CD14-positive monocyte (primary cell): ENCODE results near the gene ACSM2B. TPM values are rescaled to one million over a fixed set of nuclear protein-coding genes. Genes with fewer than 3 reads are reported as not detected.

Source experiments
- DNase-seq, 3 donors: peaks; one replicate each; pipeline ENCODE4 v3.0.0-alpha.2; 2011 to 2022
- H2AFZ ChIP-seq: 2 replicates; pipeline ENCODE4 v1.6.0; 2012; ENCODE audit warnings: mild to moderate bottlenecking, low read depth, low read length, inconsistent platforms; ENCODE audit not compliant: insufficient read depth, poor library complexity, severe bottlenecking
- H3K27ac ChIP-seq, 2 donors: 1 replicate in 1 of 2; 2 replicates in 1 of 2; pipeline ENCODE4 v1.5.1; 2012 to 2013; ENCODE audit warnings: low read length in 2 of 2, control low read depth in 1 of 2, inconsistent platforms in 1 of 2, low read depth in 1 of 2, mild to moderate bottlenecking in 1 of 2
- H3K27me3 ChIP-seq, 2 donors: one replicate each; pipeline versions ENCODE4 v1.6.0 to v1.6.1; 2011 to 2013; ENCODE audit warnings: low read length in 2 of 2; ENCODE audit not compliant: control insufficient read depth in 2 of 2, insufficient read depth in 2 of 2
- H3K36me3 ChIP-seq, 2 donors: replicated peaks in 1 of 2; 1 replicate in 1 of 2; 2 replicates in 1 of 2; pipeline versions ENCODE4 v1.5.1 to v1.6.1; 2012 to 2013; ENCODE audit warnings: low read length in 2 of 2, control low read depth in 1 of 2, inconsistent platforms in 1 of 2, mild to moderate bottlenecking in 1 of 2; ENCODE audit not compliant: insufficient read depth in 2 of 2, control insufficient read depth in 1 of 2
- H3K4me1 ChIP-seq, 2 donors: 1 replicate in 1 of 2; 2 replicates in 1 of 2; pipeline versions ENCODE4 v1.5.1 to v1.6.1; 2012 to 2013; ENCODE audit warnings: low read length in 2 of 2, control low read depth in 1 of 2, inconsistent platforms in 1 of 2, mild to moderate bottlenecking in 1 of 2, moderate library complexity in 1 of 2; ENCODE audit not compliant: insufficient read depth in 2 of 2, control insufficient read depth in 1 of 2
- H3K4me2 ChIP-seq: replicated peaks from 2 replicates; pipeline ENCODE3; 2012; ENCODE audit warnings: low read length, moderate library complexity, mild to moderate bottlenecking; ENCODE audit not compliant: poor library complexity, severe bottlenecking; ENCODE audit errors: extremely low read depth
- H3K4me3 ChIP-seq, 3 experiments: fragments of 200-600 bp in 1 of 3; sonication (generic) in 1 of 3; replicated peaks in 1 of 3; 1 replicate in 2 of 3; 2 replicates in 1 of 3; pipeline ENCODE4 v1.5.1; 2011 to 2013; ENCODE audit warnings: low read length in 3 of 3, mild to moderate bottlenecking in 3 of 3, control low read depth in 2 of 3, low read depth in 2 of 3, inconsistent platforms in 1 of 3, moderate library complexity in 1 of 3
- H3K79me2 ChIP-seq: 2 replicates; pipeline ENCODE4 v1.6.0; 2012; ENCODE audit warnings: mild to moderate bottlenecking, control low read depth, inconsistent platforms, low read length, moderate library complexity; ENCODE audit not compliant: insufficient read depth
- H3K9ac ChIP-seq: 2 replicates; pipeline ENCODE4 v1.6.0; 2017; ENCODE audit warnings: low read length, mild to moderate bottlenecking; ENCODE audit not compliant: insufficient read depth, poor library complexity, severe bottlenecking
- H3K9me3 ChIP-seq, 2 donors: replicated peaks in 1 of 2; 1 replicate in 1 of 2; 2 replicates in 1 of 2; pipeline versions ENCODE4 v1.5.1 to v1.6.1; 2012 to 2013; ENCODE audit warnings: low read length in 2 of 2, control low read depth in 1 of 2; ENCODE audit not compliant: control insufficient read depth in 1 of 2, insufficient read depth in 1 of 2
- H4K20me1 ChIP-seq: 2 replicates; pipeline ENCODE4 v1.6.0; 2012; ENCODE audit warnings: mild to moderate bottlenecking, low read length, control low read depth, moderate library complexity; ENCODE audit not compliant: insufficient read depth
- H3K27ac Mint-ChIP-seq, 7 donors: one replicate each; pipeline ENCODE4 v1.8.0; 2020; ENCODE audit warnings: mild to moderate bottlenecking in 7 of 7, mixed read lengths in 7 of 7, moderate library complexity in 6 of 7, inconsistent platforms in 2 of 7
- H3K27me3 Mint-ChIP-seq, 3 donors: one replicate each; pipeline ENCODE4 v1.8.0; 2021 to 2022; ENCODE audit warnings: low read depth in 3 of 3, mild to moderate bottlenecking in 3 of 3, mixed read lengths in 3 of 3, moderate library complexity in 3 of 3, inconsistent platforms in 1 of 3
- H3K36me3 Mint-ChIP-seq, 2 donors: one replicate each; pipeline ENCODE4 v1.8.0; 2020; ENCODE audit warnings: mixed read lengths in 2 of 2, inconsistent platforms in 1 of 2, mild to moderate bottlenecking in 1 of 2
- H3K4me1 Mint-ChIP-seq: one replicate; pipeline ENCODE4 v1.8.0; 2020; ENCODE audit warnings: mild to moderate bottlenecking, mixed read lengths
- H3K4me3 Mint-ChIP-seq, 2 donors: one replicate each; pipeline ENCODE4 v1.8.0; 2020; ENCODE audit warnings: mild to moderate bottlenecking in 2 of 2, mixed read lengths in 2 of 2, moderate library complexity in 1 of 2
- H3K9me3 Mint-ChIP-seq, 7 donors: one replicate each; pipeline ENCODE4 v1.8.0; 2020 to 2022; ENCODE audit warnings: mixed read lengths in 7 of 7, mild to moderate bottlenecking in 6 of 7, moderate library complexity in 6 of 7, inconsistent platforms in 2 of 7
- CTCF ChIP-seq: fragments of 200-600 bp; IDR thresholded peaks from one replicate; pipeline ENCODE4 v1.8.0; 2022; ENCODE audit warnings: antibody characterized with exemption, mild to moderate bottlenecking
- WGBS: methylation state at CpG from one replicate; pipeline ENCODE4 v1.1.5; 2013; ENCODE audit warnings: missing lambda C conversion rate; ENCODE audit not compliant: insufficient coverage; 5-methylcytosine and 5-hydroxymethylcytosine counted together
- intact Hi-C, 2 donors: fragments of 100-400 bp; cut with micrococcal nuclease; formaldehyde crosslinking; loops; one replicate each; pipeline versions ENCODE4 v1.15.0 to v1.15.1; 2023
- polyA plus RNA-seq, 3 donors: library from polyadenylated mRNA; depleted of rRNA in 1 of 3; unstranded in 2 of 3; stranded (reverse) in 1 of 3; fragments of 300-500 nt in 2 of 3; fragments of >200 nt in 1 of 3; fragmentation: Illumina TruSeq in 2 of 3; gene quantifications; 1 replicate in 2 of 3; 2 replicates in 1 of 3; pipeline ENCODE4 v1.2.3, GENCODE V29; 2012 to 2021

Gene ACSM2B
- polyA plus RNA-seq, 3 donors = not detected

GRCh38 chr16:20614186-20615141 lies 38.3 kb upstream of the ACSM2B start:
- no peak overlapping the region for H3K9ac ChIP-seq
- no peaks in the 10 kb centered on the region for H3K4me1 Mint-ChIP-seq
- H3K9me3 Mint-ChIP-seq = peaks cover 0 to 2% (median 0%) of the 10 kb centered on the region in 7 donors
- intact Hi-C loops = no loop called here
- H3K79me2 ChIP-seq = no peaks in the 10 kb centered on the region
- no peak overlapping the region for H2AFZ ChIP-seq
- no peak overlapping the region for H3K4me2 ChIP-seq
- H3K4me3 ChIP-seq = no peak overlapping the region
- H3K4me3 Mint-ChIP-seq = no peak overlapping the region
- H3K36me3 ChIP-seq = no peaks in the 10 kb centered on the region
- H3K27me3 Mint-ChIP-seq = peaks cover 18 to 41% (median 31%) of the 10 kb centered on the region in 3 donors
- peak overlapping the region in 1 of 7 donors; percentile 85 for H3K27ac Mint-ChIP-seq
- no peaks in the 10 kb centered on the region for H3K4me1 ChIP-seq
- no peak for DNase-seq
- H3K27ac ChIP-seq = no peak overlapping the region
- no peak for TF ChIP-seq CTCF
- peaks cover 0 to 2% of the 10 kb centered on the region in 2 donors for H3K27me3 ChIP-seq
- 62% methylated on average over 3 of the region's 3 CpGs for WGBS
- no peaks in the 10 kb centered on the region for H4K20me1 ChIP-seq
- no peaks in the 10 kb centered on the region for H3K9me3 ChIP-seq
- H3K36me3 Mint-ChIP-seq = no peaks in the 10 kb centered on the region

- Histone ChIP-seq H3K27ac (no peak overlapping the region), H4K20me1 (no peaks in the 10 kb centered on the region), H3K9ac (no peak overlapping the region), H3K4me1 (no peaks in the 10 kb centered on the region), H3K36me3 (no peaks in the 10 kb centered on the region), H3K27me3 (no peaks in the 10 kb centered on the region), H3K79me2 (no peaks in the 10 kb centered on the region), H3K9me3 (no peaks in the 10 kb centered on the region), H2AFZ (no peak overlapping the region), H3K4me3 (no peak overlapping the region), H3K4me2 (no peak overlapping the region)
- H3K27me3 Mint-ChIP-seq = peaks cover 18 to 38% (median 31%) of the 10 kb centered on the region in 3 donors
- H3K4me1 Mint-ChIP-seq = no peaks in the 10 kb centered on the region
- DNase-seq = no peak
- H3K4me3 Mint-ChIP-seq = no peak overlapping the region
- TF ChIP-seq CTCF = no peak
- H3K9me3 Mint-ChIP-seq = peaks cover 0 to 2% (median 0%) of the 10 kb centered on the region in 7 donors
- 72% methylated on average over 7 of the region's 7 CpGs for WGBS
- H3K27ac Mint-ChIP-seq = no peak overlapping the region
- intact Hi-C loops = no loop called here
- H3K36me3 Mint-ChIP-seq = no peaks in the 10 kb centered on the region
Observed at GRCh38 chr16:20613481-20614185, 37.5 kb upstream of the ACSM2B start.
